AG04450 (cell line): Measurements from ENCODE around the gene CKS1B. TPM values are rescaled to one million over a fixed set of nuclear protein-coding genes. Genes with fewer than 3 reads are reported as not detected.

Experiments
- CTCF ChIA-PET: fragments of 300-600, 350-600 bp; formaldehyde crosslinking; extraction: SDS; loops from one replicate; lab custom pipeline; 2022; ENCODE audit warnings: antibody characterized with exemption, inconsistent platforms; lab: Charles Lee
- POLR2A ChIA-PET: fragments of 350-600 bp; formaldehyde crosslinking; extraction: SDS; loops from one replicate; lab custom pipeline; 2021; ENCODE audit warnings: antibody characterized with exemption, inconsistent platforms; lab: Yijun Ruan, JAX
- DNase-seq: peaks from one replicate; pipeline ENCODE4 v3.0.0-alpha.2; 2011; ENCODE audit warnings: low read depth, low spot score
- H3K27ac ChIP-seq: one replicate; pipeline ENCODE4 v1.5.1; 2012; ENCODE audit warnings: low read depth, low read length, control low read depth
- H3K27me3 ChIP-seq: one replicate; pipeline ENCODE4 v1.6.0; 2012; ENCODE audit warnings: low read length; ENCODE audit not compliant: control insufficient read depth, insufficient read depth
- H3K4me3 ChIP-seq: 2 replicates; pipeline ENCODE4 v1.5.1; 2011; ENCODE audit warnings: mild to moderate bottlenecking, low read depth, low read length, control low read depth
- H3K9me3 ChIP-seq: 2 replicates; pipeline ENCODE4 v1.5.1; 2012; ENCODE audit warnings: low read length; ENCODE audit not compliant: control insufficient read depth, insufficient read depth
- polyA plus RNA-seq: library from polyadenylated mRNA; depleted of rRNA; stranded (reverse); fragments of >200 nt; gene quantifications from 2 replicates; pipeline ENCODE4 v1.2.3, GENCODE V29; 2011
- TF ChIP-seq, protein P1 (sequence below): IDR thresholded peaks from 2 replicates; pipeline ENCODE4 v1.5.1; 2011; ENCODE audit warnings: low read depth, low read length, control low read depth, inconsistent platforms

CKS1B gene
- polyA plus RNA-seq, 1 experiment = 81.3 TPM

GRCh38 chr1:155005076-155006011 is 30.9 kb downstream of the CKS1B start:
- TF ChIP-seq, protein P1, sequence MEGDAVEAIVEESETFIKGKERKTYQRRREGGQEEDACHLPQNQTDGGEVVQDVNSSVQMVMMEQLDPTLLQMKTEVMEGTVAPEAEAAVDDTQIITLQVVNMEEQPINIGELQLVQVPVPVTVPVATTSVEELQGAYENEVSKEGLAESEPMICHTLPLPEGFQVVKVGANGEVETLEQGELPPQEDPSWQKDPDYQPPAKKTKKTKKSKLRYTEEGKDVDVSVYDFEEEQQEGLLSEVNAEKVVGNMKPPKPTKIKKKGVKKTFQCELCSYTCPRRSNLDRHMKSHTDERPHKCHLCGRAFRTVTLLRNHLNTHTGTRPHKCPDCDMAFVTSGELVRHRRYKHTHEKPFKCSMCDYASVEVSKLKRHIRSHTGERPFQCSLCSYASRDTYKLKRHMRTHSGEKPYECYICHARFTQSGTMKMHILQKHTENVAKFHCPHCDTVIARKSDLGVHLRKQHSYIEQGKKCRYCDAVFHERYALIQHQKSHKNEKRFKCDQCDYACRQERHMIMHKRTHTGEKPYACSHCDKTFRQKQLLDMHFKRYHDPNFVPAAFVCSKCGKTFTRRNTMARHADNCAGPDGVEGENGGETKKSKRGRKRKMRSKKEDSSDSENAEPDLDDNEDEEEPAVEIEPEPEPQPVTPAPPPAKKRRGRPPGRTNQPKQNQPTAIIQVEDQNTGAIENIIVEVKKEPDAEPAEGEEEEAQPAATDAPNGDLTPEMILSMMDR = no peak
- Histone ChIP-seq H3K27ac (no peak overlapping the region), H3K4me3 (peak overlapping the region; percentile 94; the same call in 1 of the 2 replicates), H3K27me3 (no peaks in the 10 kb centered on the region), H3K9me3 (no peaks in the 10 kb centered on the region; the same call in 1 of the 2 replicates)
- DNase-seq = no peak
- CTCF ChIA-PET = interaction anchor here (4.5 kb wide), 1 partner anchor 12 kb away, joined by 38 read pairs; no protein-coding TSS in a partner anchor
- POLR2A ChIA-PET = interaction anchor here (0.7 kb wide), 1 partner anchor 18 kb away, joined by 3 read pairs; no protein-coding TSS in a partner anchor

- Histone ChIP-seq H3K4me3 (no peak overlapping the region), H3K27me3 (no peaks in the 10 kb centered on the region), H3K9me3 (no peaks in the 10 kb centered on the region; the same call in 1 of the 2 replicates), H3K27ac (no peak overlapping the region)
- TF ChIP-seq, protein P1 = no peak
- ChIA-PET CTCF (interaction anchor here (0.9 to 4.5 kb wide), 2 partner anchors 11 to 39 kb away, joined by 3 to 38 read pairs; no protein-coding TSS in a partner anchor), POLR2A (interaction anchor here (0.7 to 1.6 kb wide), 2 partner anchors 10 to 1102 kb away, joined by 3 to 5 read pairs; no protein-coding TSS in a partner anchor)
- DNase-seq = no peak
These were observed 32.2 kb downstream of the CKS1B start for GRCh38 chr1:155006601-155007101.

DNA sequence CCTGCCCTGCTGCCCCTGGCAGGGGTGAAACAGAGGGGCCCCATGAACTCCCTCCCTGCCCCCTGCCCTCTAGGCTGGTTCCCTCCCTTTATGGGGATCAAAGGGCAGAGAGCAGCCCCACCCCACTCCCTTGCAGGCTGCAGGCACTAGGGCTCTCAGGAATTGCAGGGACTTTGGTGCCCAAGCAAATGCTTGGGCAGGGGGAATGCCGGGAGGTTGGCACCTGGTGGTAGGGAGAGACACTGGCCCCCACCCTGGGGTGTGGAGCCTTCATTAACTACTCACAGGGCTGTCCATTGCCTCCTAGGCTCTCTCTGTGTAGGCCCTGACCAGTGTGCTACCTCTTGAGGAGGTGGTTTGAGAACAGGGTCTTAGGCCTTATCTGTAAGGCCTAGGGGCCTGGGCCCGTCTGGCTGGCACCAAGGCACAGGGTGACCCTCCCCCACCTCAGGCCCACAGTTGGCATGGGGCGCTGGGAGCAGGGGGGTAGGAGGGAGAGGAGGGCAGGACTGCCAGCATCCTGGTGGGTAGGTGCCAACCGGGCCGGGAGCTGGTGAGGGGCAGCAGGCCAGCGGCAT is 32.9 kb downstream of the CKS1B start:
- no peak overlapping the region for H3K4me3 ChIP-seq

DNA sequence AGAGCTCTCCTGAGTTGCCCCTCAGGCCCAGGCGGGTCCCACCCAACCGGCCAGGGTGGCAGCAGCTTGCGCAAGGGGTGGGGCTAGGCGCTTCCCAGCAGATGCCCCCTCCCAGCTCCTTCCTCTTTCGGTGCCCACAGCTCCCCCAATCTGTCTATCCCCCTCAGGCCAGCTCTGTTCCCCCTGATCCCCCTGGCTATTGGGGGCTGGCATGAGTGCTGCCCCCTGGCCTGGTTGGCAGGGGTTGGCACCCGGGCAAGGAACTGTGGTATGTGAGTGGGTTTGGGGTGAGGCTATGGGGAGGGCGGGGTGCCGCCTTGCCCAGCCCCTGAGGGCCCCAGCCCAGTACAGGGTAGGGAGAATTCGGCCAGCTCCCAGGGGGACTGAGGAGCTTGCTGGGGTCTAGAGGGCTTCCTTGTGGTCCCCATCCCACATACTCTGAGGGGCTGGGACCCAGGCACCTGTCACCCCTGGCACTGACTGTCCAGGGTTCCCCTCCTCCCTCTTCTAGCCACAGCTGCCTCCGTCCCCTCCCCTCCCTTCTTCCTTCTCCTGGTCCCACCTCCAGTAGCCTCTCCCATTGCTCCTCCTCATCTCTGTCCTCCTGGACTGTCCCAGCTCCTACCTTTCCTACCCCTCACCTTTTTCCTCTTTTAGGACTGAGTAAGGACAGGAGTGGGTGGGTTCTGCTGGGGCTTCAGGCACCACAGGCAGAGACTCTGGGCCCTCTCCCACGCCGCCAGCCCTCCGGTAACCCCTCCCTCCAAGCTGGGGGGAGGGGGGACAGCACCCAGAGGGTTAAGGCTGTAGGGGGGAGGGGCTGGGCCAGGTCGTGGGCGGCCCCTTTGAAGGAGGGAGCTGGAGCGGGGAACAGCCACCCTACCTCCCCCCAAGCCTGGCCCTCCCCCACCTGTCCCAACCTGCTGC is 33.8 kb downstream of the CKS1B start:
- POLR2A ChIA-PET = interaction anchor here (1.6 kb wide), 1 partner anchor 9 kb away, joined by 3 read pairs; no protein-coding TSS in a partner anchor
- H3K9me3 ChIP-seq = no peaks in the 10 kb centered on the region; the same call in 1 of the 2 replicates
- no peaks in the 10 kb centered on the region for H3K27me3 ChIP-seq
- no peak overlapping the region for H3K27ac ChIP-seq
- TF ChIP-seq, protein P1 = no peak
- DNase-seq = no peak
- CTCF ChIA-PET = interaction anchor here (0.6 to 4.5 kb wide), 2 partner anchors 8 to 9 kb away, joined by 3 to 38 read pairs; no protein-coding TSS in a partner anchor
- H3K4me3 ChIP-seq = no peak overlapping the region

More for the DNA sequence above, 32.9 kb downstream of the CKS1B start:
- POLR2A ChIA-PET = interaction anchor here (0.7 to 1.6 kb wide), 2 partner anchors 10 to 1103 kb away, joined by 3 to 5 read pairs; no protein-coding TSS in a partner anchor
- Histone ChIP-seq H3K9me3 (no peaks in the 10 kb centered on the region; the same call in 1 of the 2 replicates), H3K27me3 (no peaks in the 10 kb centered on the region), H3K27ac (no peak overlapping the region)
- TF ChIP-seq, protein P1 = no peak
- CTCF ChIA-PET = interaction anchor here (0.6 to 4.5 kb wide), 3 partner anchors 7 to 39 kb away, joined by 3 to 38 read pairs (median 3); no protein-coding TSS in a partner anchor
- DNase-seq = no peak
